Mesenchymal stem cell (in vitro differentiated cells and primary cell): ENCODE measurements around the gene FCGR3B.
"Not testable (repeated sequence)": the region's sequence is repeated elsewhere in the genome, so short reads cannot be mapped to it uniquely, and the experiment has no call there.

Experiments
- DNase-seq: peaks from one replicate; pipeline ENCODE4 v3.0.0-alpha.2; 2013
- H2AFZ ChIP-seq: one replicate; pipeline ENCODE4 v1.6.1; 2013; ENCODE audit warnings: low read depth, mild to moderate bottlenecking, control low read depth, inconsistent platforms, low read length, moderate library complexity
- H2AK5ac ChIP-seq: 2 replicates; pipeline ENCODE4 v1.6.1; 2013; ENCODE audit warnings: low read length, moderate library complexity, mild to moderate bottlenecking, inconsistent platforms; ENCODE audit not compliant: severe bottlenecking
- H2BK120ac ChIP-seq: one replicate; pipeline ENCODE4 v1.6.1; 2013; ENCODE audit warnings: low read depth, mild to moderate bottlenecking, inconsistent platforms, low read length, moderate library complexity
- H2BK12ac ChIP-seq, 2 experiments: one replicate each; pipeline ENCODE4 v1.6.1; 2013; ENCODE audit warnings: inconsistent platforms in 2 of 2, low read length in 2 of 2, mild to moderate bottlenecking in 2 of 2, moderate library complexity in 2 of 2, control low read depth in 1 of 2
- H2BK15ac ChIP-seq: one replicate; pipeline ENCODE4 v1.6.1; 2013; ENCODE audit warnings: mild to moderate bottlenecking, low read depth, inconsistent platforms; ENCODE audit not compliant: poor library complexity, severe bottlenecking
- H2BK5ac ChIP-seq: 2 replicates; pipeline ENCODE4 v1.6.1; 2013; ENCODE audit warnings: low read depth, mild to moderate bottlenecking, low read length, control low read depth, inconsistent platforms; ENCODE audit not compliant: poor library complexity, severe bottlenecking
- H3K14ac ChIP-seq, 2 experiments: one replicate each; pipeline ENCODE4 v1.6.1; 2013; ENCODE audit warnings: inconsistent platforms in 2 of 2, low read length in 2 of 2, control low read depth in 1 of 2, mild to moderate bottlenecking in 1 of 2, moderate library complexity in 1 of 2
- H3K18ac ChIP-seq, 2 experiments: one replicate each; pipeline ENCODE4 v1.6.1; 2013; ENCODE audit warnings: inconsistent platforms in 2 of 2, low read length in 2 of 2, control low read depth in 1 of 2, low read depth in 1 of 2, mild to moderate bottlenecking in 1 of 2
- H3K23ac ChIP-seq, 2 experiments: one replicate each; pipeline ENCODE4 v1.6.1; 2013; ENCODE audit warnings: inconsistent platforms in 2 of 2, low read length in 2 of 2, mild to moderate bottlenecking in 2 of 2, moderate library complexity in 2 of 2, control low read depth in 1 of 2
- H3K27ac ChIP-seq: 2 replicates; pipeline ENCODE4 v1.5.1; 2013; ENCODE audit warnings: mild to moderate bottlenecking, moderate library complexity, low read length, control low read depth, inconsistent platforms; ENCODE audit not compliant: poor library complexity, severe bottlenecking
- H3K27me3 ChIP-seq, 2 experiments: 2 replicates each; pipeline versions ENCODE4 v1.6.1 to v1.7.0; 2013; ENCODE audit warnings: low read length in 2 of 2, mild to moderate bottlenecking in 2 of 2, moderate library complexity in 2 of 2, control low read depth in 1 of 2, inconsistent platforms in 1 of 2; ENCODE audit not compliant: control insufficient read depth in 1 of 2, insufficient read depth in 1 of 2
- H3K36me3 ChIP-seq, 2 experiments: 2 replicates each; pipeline versions ENCODE4 v1.6.1 to v1.7.0; 2013; ENCODE audit warnings: low read length in 2 of 2, control low read depth in 1 of 2, inconsistent platforms in 1 of 2, low read depth in 1 of 2, mild to moderate bottlenecking in 1 of 2; ENCODE audit not compliant: insufficient read depth in 2 of 2, control insufficient read depth in 1 of 2
- H3K4ac ChIP-seq, 2 experiments: one replicate each; pipeline ENCODE4 v1.6.1; 2013; ENCODE audit warnings: inconsistent platforms in 2 of 2, low read length in 2 of 2, mild to moderate bottlenecking in 2 of 2, moderate library complexity in 2 of 2, control low read depth in 1 of 2, low read depth in 1 of 2
- H3K4me1 ChIP-seq: 2 replicates; pipeline ENCODE4 v1.6.1; 2013; ENCODE audit warnings: low read depth, low read length, control low read depth; ENCODE audit not compliant: control insufficient read depth, insufficient read depth
- H3K4me2 ChIP-seq: 2 replicates; pipeline ENCODE4 v1.6.1; 2013; ENCODE audit warnings: low read length, mild to moderate bottlenecking, inconsistent platforms; ENCODE audit not compliant: poor library complexity, severe bottlenecking
- H3K4me3 ChIP-seq, 2 experiments: 2 replicates each; pipeline versions ENCODE4 v1.5.1 to v1.7.0; 2013; ENCODE audit warnings: low read length in 2 of 2, mild to moderate bottlenecking in 2 of 2, control low read depth in 1 of 2, low read depth in 1 of 2; ENCODE audit not compliant: insufficient read depth in 1 of 2
- H3K79me1 ChIP-seq: replicated peaks from 2 replicates; pipeline ENCODE4 v1.6.1; 2013; ENCODE audit warnings: mild to moderate bottlenecking, control low read depth, low read length, inconsistent platforms; ENCODE audit not compliant: poor library complexity, severe bottlenecking
- H3K9ac ChIP-seq: 2 replicates; pipeline ENCODE4 v1.7.0; 2013; ENCODE audit warnings: mild to moderate bottlenecking, low read length, moderate library complexity
- H3K9me3 ChIP-seq: 2 replicates; pipeline ENCODE4 v1.7.0; 2013; ENCODE audit warnings: mild to moderate bottlenecking, low read length; ENCODE audit not compliant: control insufficient read depth
- H4K8ac ChIP-seq: one replicate; pipeline ENCODE4 v1.6.1; 2013; ENCODE audit warnings: inconsistent platforms, mild to moderate bottlenecking, low read length, moderate library complexity
- H4K91ac ChIP-seq: one replicate; pipeline ENCODE4 v1.6.1; 2013; ENCODE audit warnings: mild to moderate bottlenecking, low read length, inconsistent platforms
- WGBS: methylation state at CpG from one replicate; pipeline ENCODE4 v1.1.7; 2013; ENCODE audit warnings: mixed read lengths; 5-methylcytosine and 5-hydroxymethylcytosine counted together

Gene FCGR3B

GRCh38 chr1:161638251-161638993, 7.4 kb upstream of the FCGR3B start:
- not testable (repeated sequence) for H4K91ac ChIP-seq, H3K9me3 ChIP-seq, H3K79me1 ChIP-seq, H4K8ac ChIP-seq, H3K9ac ChIP-seq, H3K4ac ChIP-seq, DNase-seq, H3K27me3 ChIP-seq, H2BK12ac ChIP-seq, H3K23ac ChIP-seq, H3K36me3 ChIP-seq, H2AFZ ChIP-seq, H3K4me1 ChIP-seq, H2BK5ac ChIP-seq, H2BK120ac ChIP-seq, H3K27ac ChIP-seq, H2AK5ac ChIP-seq, H3K4me2 ChIP-seq, H2BK15ac ChIP-seq, H3K14ac ChIP-seq, H3K18ac ChIP-seq, H3K4me3 ChIP-seq
- WGBS = no CpG with 5 or more reads among the region's 6 CpGs

- H3K79me1 ChIP-seq, H2AFZ ChIP-seq, H3K4me2 ChIP-seq, H2BK5ac ChIP-seq, H3K36me3 ChIP-seq, H2AK5ac ChIP-seq, H4K8ac ChIP-seq, H3K14ac ChIP-seq, H2BK15ac ChIP-seq, H3K23ac ChIP-seq, H3K27me3 ChIP-seq, H3K9ac ChIP-seq, H2BK120ac ChIP-seq, H3K27ac ChIP-seq, H2BK12ac ChIP-seq, H3K18ac ChIP-seq, H3K4me1 ChIP-seq, H3K4me3 ChIP-seq, H4K91ac ChIP-seq, H3K9me3 ChIP-seq, DNase-seq, H3K4ac ChIP-seq: not testable (repeated sequence)
- 94% methylated on average over 3 of the region's 3 CpGs for WGBS
These were observed 6.0 kb upstream of the FCGR3B start for GRCh38 chr1:161636976-161637375.

- H4K8ac ChIP-seq, H3K4me3 ChIP-seq, H3K36me3 ChIP-seq, H4K91ac ChIP-seq, H3K9ac ChIP-seq, H3K79me1 ChIP-seq, H3K27ac ChIP-seq, H3K14ac ChIP-seq, H3K4me1 ChIP-seq, H3K9me3 ChIP-seq, H2AFZ ChIP-seq, H2BK15ac ChIP-seq, H3K4me2 ChIP-seq, H2BK5ac ChIP-seq, H2AK5ac ChIP-seq, H3K27me3 ChIP-seq, H3K23ac ChIP-seq, H2BK12ac ChIP-seq, H2BK120ac ChIP-seq, H3K4ac ChIP-seq, H3K18ac ChIP-seq: not testable (repeated sequence)
- WGBS = no CpG with 5 or more reads among the region's 1 CpG
- DNase-seq = peak; percentile 78
These were observed 5.3 kb upstream of the FCGR3B start for GRCh38 chr1:161636189-161636782.

- not testable (repeated sequence) for H2BK15ac ChIP-seq, H3K9me3 ChIP-seq, H3K4me3 ChIP-seq, H3K23ac ChIP-seq, H4K8ac ChIP-seq, H3K4ac ChIP-seq, H3K36me3 ChIP-seq, H3K4me2 ChIP-seq, H3K18ac ChIP-seq, DNase-seq, H2AFZ ChIP-seq, H3K27me3 ChIP-seq, H2BK5ac ChIP-seq, H2AK5ac ChIP-seq, H3K4me1 ChIP-seq, H3K27ac ChIP-seq, H3K14ac ChIP-seq, H3K79me1 ChIP-seq, H2BK12ac ChIP-seq, H4K91ac ChIP-seq, H2BK120ac ChIP-seq, H3K9ac ChIP-seq
- no CpG with 5 or more reads among the region's 2 CpGs for WGBS
These were observed 4.0 kb upstream of the FCGR3B start for GRCh38 chr1:161634993-161635392.
